VCaP (cell line): ENCODE data around the gene ERI3.

Experiments used
- H3K27ac ChIP-seq: fragments of 450-650 bp; 2 replicates; pipeline ENCODE4 v1.5.1; 2017
- CTCF ChIP-seq: fragments of 450-650 bp; conservative IDR thresholded peaks from 2 replicates; pipeline ENCODE4 v1.5.1; 2017; ENCODE audit warnings: mild to moderate bottlenecking, moderate library complexity

Gene ERI3

GRCh38 chr1:44359234-44359935 lies 4.3 kb upstream of the ERI3 start:
- no peak overlapping the region for H3K27ac ChIP-seq
- TF ChIP-seq CTCF: no peak

- no peak overlapping the region for H3K27ac ChIP-seq
- TF ChIP-seq CTCF: no peak
Observed at GRCh38 chr1:44357710-44358109, 2.7 kb upstream of the ERI3 start.

- TF ChIP-seq CTCF: no peak
- peak overlapping the region; percentile 78; the same call in 1 of the 2 replicates for H3K27ac ChIP-seq
Observed at GRCh38 chr1:44355582-44356305, 687 bp upstream of the ERI3 start.

- TF ChIP-seq CTCF: no peak
- peak overlapping the region; percentile 78; the same call in 1 of the 2 replicates for H3K27ac ChIP-seq
Observed at GRCh38 chr1:44354268-44354839, 703 bp downstream of the ERI3 start.

- no peak for TF ChIP-seq CTCF
- no peak overlapping the region for H3K27ac ChIP-seq
Observed at GRCh38 chr1:44353604-44354003, 1.5 kb downstream of the ERI3 start.

- H3K27ac ChIP-seq: no peak overlapping the region
- no peak for TF ChIP-seq CTCF
Observed at GRCh38 chr1:44351289-44351688, 3.8 kb downstream of the ERI3 start.

GRCh38 chr1:44348061-44348485 lies 7.0 kb downstream of the ERI3 start:
- TF ChIP-seq CTCF: no peak
- no peak overlapping the region for H3K27ac ChIP-seq
